ENCODE results near the gene COL26A1.
"Not testable (repeated sequence)": the region's sequence is repeated elsewhere in the genome, so short reads cannot be mapped to it uniquely, and the experiment has no call there.

GRCh38 chr7:101490439-101490838 lies 127.8 kb downstream of the COL26A1 start:
- TF ChIP-seq CTCF (IDR thresholded peaks at IDR 0.05 in 4 of 5, conservative IDR thresholded peaks at IDR 0.05 in 1 of 5); POLR2A (IDR thresholded peaks at IDR 0.05): not testable (repeated sequence)

Data from gastrocnemius medialis (tissue), 4 donors.